K562 (cell line): ENCODE data around the gene TRIM45. TPM values are rescaled to one million over a fixed set of nuclear protein-coding genes. Genes with fewer than 3 reads are reported as not detected.

ENCODE experiments used
- ATAC-seq: fragments of 200-7000 bp; cut with Tn5 transposase; 3 replicates; pipeline ENCODE4 v1.9.1; 2020; ENCODE audit warnings: moderate library complexity
- BruUV-seq: library from RNA; stranded (reverse); fragments of 400-500 nt; replicated peaks from 2 replicates; lab custom pipeline; 2021; lab: Mats Ljungman, UMichigan
- CTCF ChIA-PET: fragments of 300-600 bp; formaldehyde crosslinking; extraction: SDS; loops from one replicate; lab custom pipeline; 2021; ENCODE audit warnings: low intra/inter-chr PET ratio; lab: Yijun Ruan, JAX
- POLR2A ChIA-PET: fragments of 300-600, 350-650 bp; sonication (Branson Sonifier 250); formaldehyde crosslinking; extraction: SDS; loops from one replicate; lab custom pipeline; 2021; ENCODE audit warnings: antibody characterized with exemption, inconsistent platforms; lab: Yijun Ruan, JAX
- DNase-seq, 4 experiments: peaks; one replicate each; pipeline versions ENCODE4 v3.0.0 to v3.0.0-alpha.2; 2011 to 2018; ENCODE audit warnings: low spot score in 3 of 4, mixed read lengths in 3 of 4; ENCODE audit errors: extremely low read depth in 1 of 4
- FAIRE-seq: peaks from 2 replicates; lab custom pipeline; 2011; peaks lifted over from hg19 to GRCh38; lab: Jason Lieb, UNC
- H2AFZ ChIP-seq: 2 replicates; pipeline ENCODE4 v1.6.0; 2011; ENCODE audit warnings: low read depth, low read length, control low read depth, inconsistent platforms
- H3K27ac ChIP-seq: fragments of 200-600 bp; 3 replicates; pipeline ENCODE4 v1.8.0; 2011; ENCODE audit warnings: low read depth, mild to moderate bottlenecking, control low read depth, inconsistent platforms, low read length, moderate library complexity, mixed read lengths; ENCODE audit errors: extremely low read depth
- H3K27me3 ChIP-seq, 2 experiments: fragments of 300-600 bp in 1 of 2; 2 replicates in 1 of 2; 3 replicates in 1 of 2; pipeline versions ENCODE4 v1.6.0 to v1.8.0; 2011; ENCODE audit warnings: inconsistent platforms in 2 of 2, low read length in 2 of 2, mild to moderate bottlenecking in 1 of 2, mixed read lengths in 1 of 2, moderate library complexity in 1 of 2; ENCODE audit not compliant: control insufficient read depth in 2 of 2, insufficient read depth in 2 of 2
- H3K36me3 ChIP-seq: fragments of 300-600 bp; 3 replicates; pipeline ENCODE4 v1.8.0; 2011; ENCODE audit warnings: mild to moderate bottlenecking, low read length, inconsistent platforms; ENCODE audit not compliant: control insufficient read depth, insufficient read depth
- H3K4me1 ChIP-seq, 2 experiments: fragments of 200-600 bp in 1 of 2; replicated peaks in 1 of 2; 2 replicates in 1 of 2; 3 replicates in 1 of 2; pipeline versions ENCODE4 v1.5.1 to v1.8.0; 2011; ENCODE audit warnings: inconsistent platforms in 2 of 2, low read length in 2 of 2, mild to moderate bottlenecking in 1 of 2, mixed read lengths in 1 of 2, moderate library complexity in 1 of 2; ENCODE audit not compliant: control insufficient read depth in 2 of 2, insufficient read depth in 2 of 2
- H3K4me2 ChIP-seq: 2 replicates; pipeline ENCODE4 v1.6.1; 2011; ENCODE audit warnings: low read length, control low read depth, inconsistent platforms, mixed read lengths; ENCODE audit not compliant: insufficient read depth
- H3K4me3 ChIP-seq: fragments of 200-600 bp; sonication (generic), shearing (Covaris generic); 2 replicates; pipeline ENCODE4 v1.5.1; 2016; ENCODE audit warnings: control low read depth, inconsistent platforms
- H3K79me2 ChIP-seq: fragments of 200-600 bp; 3 replicates; pipeline ENCODE4 v1.8.0; 2011; ENCODE audit warnings: low read length, inconsistent platforms; ENCODE audit not compliant: control insufficient read depth, insufficient read depth
- H3K9ac ChIP-seq, 2 experiments: 2 replicates each; pipeline versions ENCODE4 v1.6.0 to v1.6.1; 2011; ENCODE audit warnings: low read depth in 2 of 2, low read length in 2 of 2, control low read depth in 1 of 2, inconsistent platforms in 1 of 2, mild to moderate bottlenecking in 1 of 2, mixed read lengths in 1 of 2; ENCODE audit not compliant: insufficient read depth in 1 of 2
- H3K9me1 ChIP-seq: one replicate; pipeline ENCODE4 v1.6.0; 2011; ENCODE audit warnings: inconsistent platforms, mild to moderate bottlenecking, low read length, moderate library complexity; ENCODE audit not compliant: control insufficient read depth, insufficient read depth
- H3K9me3 ChIP-seq: replicated peaks from 2 replicates; pipeline ENCODE4 v1.5.1; 2011; ENCODE audit warnings: low read depth, low read length, inconsistent platforms; ENCODE audit not compliant: control insufficient read depth, insufficient read depth
- H4K20me1 ChIP-seq: replicated peaks from 2 replicates; pipeline ENCODE4 v1.6.1; 2011; ENCODE audit warnings: low read length, inconsistent platforms, mixed read lengths; ENCODE audit not compliant: control insufficient read depth, insufficient read depth
- MAFK ChIP-seq: IDR thresholded peaks from 2 replicates; pipeline ENCODE4 v1.6.1; 2011; ENCODE audit warnings: low read length, improper control_type of control experiment
- MCM3 ChIP-seq: fragments of 450-650 bp; IDR thresholded peaks from 2 replicates; pipeline ENCODE4 v1.6.1; 2016
- MED1 ChIP-seq: sonication (generic); formaldehyde crosslinking; IDR thresholded peaks from 2 replicates; pipeline ENCODE4 v1.8.1; 2023; ENCODE audit warnings: missing genetic modification reagents, borderline replicate concordance
- MITF ChIP-seq: IDR thresholded peaks from 2 replicates; pipeline ENCODE4 v1.6.1; 2014; ENCODE audit warnings: antibody characterized with exemption
- NFRKB ChIP-seq: fragments of 450-650 bp; IDR thresholded peaks from 2 replicates; pipeline ENCODE4 v1.6.1; 2016; ENCODE audit warnings: low read depth
- RBM34 ChIP-seq: fragments of 200-400 bp; formaldehyde crosslinking; IDR thresholded peaks from 2 replicates; pipeline ENCODE4 v1.6.1; 2018; ENCODE audit warnings: low read length, borderline replicate concordance; ENCODE audit not compliant: insufficient read depth
- ZFP30 ChIP-seq: fragments of 250-450 bp; sonication (Bioruptor Pico); IDR thresholded peaks from 2 replicates; pipeline ENCODE4 v1.8.0; 2022; ENCODE audit warnings: moderate library complexity, mild to moderate bottlenecking, inconsistent platforms, borderline replicate concordance
- ZNF668 ChIP-seq: fragments of 250-450 bp; sonication (Bioruptor Pico); IDR thresholded peaks from 2 replicates; pipeline ENCODE4 v1.8.0; 2022; ENCODE audit warnings: mild to moderate bottlenecking, inconsistent platforms
- ZNF830 ChIP-seq: fragments of 250-450 bp; sonication (Bioruptor Pico); IDR thresholded peaks from 2 replicates; pipeline ENCODE4 v1.5.0; 2021; ENCODE audit warnings: mild to moderate bottlenecking
- WGBS: fragments of 100-300 bp; shearing (Covaris generic); methylation state at CpG from one replicate; pipeline ENCODE4 v1.1.6; 2016; ENCODE audit warnings: low coverage, mixed read lengths; ENCODE audit not compliant: insufficient coverage; ENCODE audit errors: missing lambda C conversion rate; 5-methylcytosine and 5-hydroxymethylcytosine counted together
- in situ Hi-C: fragments of 300-500 bp; cut with MboI; formaldehyde crosslinking; loops from 4 replicates; pipeline ENCODE4 v1.15.0; 2018; ENCODE audit warnings: inconsistent platforms, mixed read lengths
- intact Hi-C: fragments of 100-400 bp; cut with micrococcal nuclease; formaldehyde crosslinking; loops from 2 replicates; pipeline ENCODE4 v1.14.2; 2022
- polyA plus RNA-seq, 8 experiments: library from polyadenylated mRNA; depleted of rRNA in 4 of 8; stranded (reverse) in 5 of 8; unstranded in 3 of 8; fragments of >200 nt; fragmentation: Nextera tagmentation in 2 of 8; fragmentation: Illumina TruSeq in 1 of 8; extraction: Ambion mirVana in 2 of 8; extraction: Trizol in 1 of 8; gene quantifications; 2 replicates each; pipeline versions ENCODE4 v1.2.1 to v1.2.3, GENCODE V29; 2011 to 2014; ENCODE audit warnings: inconsistent platforms in 1 of 8, missing spikeins in 1 of 8
- total RNA-seq, 7 experiments: library from RNA; depleted of rRNA in 6 of 7; stranded (reverse); fragments of >200 nt in 6 of 7; fragmentation: Illumina TruSeq in 2 of 7; extraction: Trizol in 2 of 7; gene quantifications; 2 replicates each; pipeline versions ENCODE4 v1.2.1 to v1.2.3, GENCODE V29; 2011 to 2021; ENCODE audit warnings: low replicate concordance in 1 of 7
- TF ChIP-seq, protein P1 (sequence below): fragments of 450-650 bp; IDR thresholded peaks from 2 replicates; pipeline ENCODE4 v1.6.1; 2016

Gene TRIM45
- total and polyA plus RNA-seq, 9 of the 15 experiments (the other 6 are each of a cell fraction or from before 2014, with no cell fraction given) = 1.9 to 6.2 (median 3.6) TPM

DNA sequence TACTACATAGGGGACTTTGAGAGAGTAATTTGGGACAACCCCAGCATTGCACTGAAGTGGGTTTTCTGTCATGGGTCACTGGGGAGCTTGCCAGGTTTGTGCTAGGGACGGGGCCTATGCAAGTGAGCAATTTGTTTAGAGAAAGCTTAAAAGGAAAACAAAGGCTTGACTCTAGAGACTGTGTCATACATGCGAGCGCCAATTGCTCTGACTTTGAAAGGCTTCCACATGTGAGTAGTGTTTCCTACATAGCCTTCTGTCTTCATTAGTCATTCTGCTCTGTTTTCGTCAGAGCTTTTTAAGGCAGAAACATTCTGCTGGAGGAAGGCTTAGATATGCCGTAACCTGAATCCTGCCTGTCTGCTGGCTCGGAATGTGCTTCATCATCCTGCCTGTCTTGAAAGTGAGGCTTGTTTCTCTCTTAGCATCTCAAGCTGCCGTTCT, 28.4 kb downstream of the TRIM45 start (continued):
- TF ChIP-seq, protein P1, sequence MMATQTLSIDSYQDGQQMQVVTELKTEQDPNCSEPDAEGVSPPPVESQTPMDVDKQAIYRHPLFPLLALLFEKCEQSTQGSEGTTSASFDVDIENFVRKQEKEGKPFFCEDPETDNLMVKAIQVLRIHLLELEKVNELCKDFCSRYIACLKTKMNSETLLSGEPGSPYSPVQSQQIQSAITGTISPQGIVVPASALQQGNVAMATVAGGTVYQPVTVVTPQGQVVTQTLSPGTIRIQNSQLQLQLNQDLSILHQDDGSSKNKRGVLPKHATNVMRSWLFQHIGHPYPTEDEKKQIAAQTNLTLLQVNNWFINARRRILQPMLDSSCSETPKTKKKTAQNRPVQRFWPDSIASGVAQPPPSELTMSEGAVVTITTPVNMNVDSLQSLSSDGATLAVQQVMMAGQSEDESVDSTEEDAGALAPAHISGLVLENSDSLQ = peak; percentile 83

DNA sequence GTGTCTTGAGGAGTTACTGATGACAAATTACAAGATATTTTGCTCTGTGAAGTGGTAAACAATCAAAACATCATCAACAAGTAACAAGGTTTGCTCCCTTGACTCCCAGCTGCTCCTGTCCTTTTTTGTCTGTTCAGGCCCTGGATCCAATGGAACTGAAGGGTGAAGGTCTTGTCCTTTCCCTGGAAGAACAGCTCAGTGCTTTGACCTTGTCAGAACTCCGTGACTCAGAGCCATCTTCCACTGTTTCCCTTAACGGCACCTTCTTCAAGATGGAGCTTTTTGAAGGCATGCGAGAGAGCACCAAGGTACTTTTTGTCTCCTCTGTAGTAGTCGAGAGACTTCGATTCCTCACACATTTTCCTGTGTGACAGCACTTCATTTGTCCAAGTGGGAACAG, 29.0 kb downstream of the TRIM45 start:
- no TSS peak for BruUV-seq
- no peak for ATAC-seq
- TF ChIP-seq RBM34 (no peak), ZNF668 (no peak), ZNF830 (CRISPR knock-in tag) (no peak), ZFP30 (CRISPR knock-in tag) (no peak), MCM3 (no peak), MED1 (CRISPR knock-in tag) (no peak), MAFK (0 out of 2 replicates have a peak, but pooled peaks have one; percentile 1), NFRKB (0 out of 2 replicates have a peak, but pooled peaks have one; percentile 25), MITF (no peak)
- TF ChIP-seq, all 486 proteins: peak for 2
- 86% methylated on average over 5 of the region's 5 CpGs for WGBS
- Histone ChIP-seq H3K27me3 (no peaks in the 10 kb centered on the region), H3K9ac (peak overlapping the region; percentile 39 to 61; a peak in 3 of 4 replicates), H4K20me1 (no peaks in the 10 kb centered on the region), H3K36me3 (peaks cover 91% of the 10 kb centered on the region), H3K4me3 (no peak overlapping the region), H3K4me2 (peak overlapping the region; percentile 36; the same call in 1 of the 2 replicates), H3K9me1 (no peaks in the 10 kb centered on the region), H2AFZ (peak overlapping the region; percentile 77), H3K9me3 (no peaks in the 10 kb centered on the region), H3K27ac (peak overlapping the region; percentile 83), H3K4me1 (peaks cover 4 to 21% of the 10 kb centered on the region in 2 experiments; a peak in 4 of 5 replicates), H3K79me2 (no peaks in the 10 kb centered on the region)
- ChIA-PET CTCF (interaction anchor here (1.2 kb wide), 1 partner anchor 25 kb away, joined by 5 read pairs; no protein-coding TSS in a partner anchor), POLR2A (interaction anchor here (0.6 to 2.7 kb wide), 10 partner anchors 8 to 588 kb away, joined by 3 to 16 read pairs (median 5); partner anchors contain the start of gene TTF2)
- FAIRE-seq (no peak), DNase-seq (no peak)
- intact Hi-C loops = no loop called here
- in situ Hi-C loops = no loop called here
